HUES6 (cell line): ENCODE measurements around the gene RNF44.
A peak's percentile ranks its signal among the peaks of the same experiment; 100 is the strongest.

Source experiments
- H3K27ac ChIP-seq: 2 replicates; pipeline ENCODE4 v1.7.0; 2013; ENCODE audit warnings: low read depth, mild to moderate bottlenecking, low read length, inconsistent platforms
- H3K27me3 ChIP-seq: 2 replicates; pipeline ENCODE4 v1.6.1; 2013; ENCODE audit warnings: low read length; ENCODE audit not compliant: control insufficient read depth, insufficient read depth
- H3K36me3 ChIP-seq: 2 replicates; pipeline ENCODE4 v1.6.1; 2013; ENCODE audit warnings: low read length; ENCODE audit not compliant: control insufficient read depth, insufficient read depth
- H3K4me1 ChIP-seq: 2 replicates; pipeline ENCODE4 v1.6.1; 2013; ENCODE audit warnings: low read length; ENCODE audit not compliant: control insufficient read depth, insufficient read depth
- H3K4me3 ChIP-seq: 2 replicates; pipeline ENCODE4 v1.5.1; 2013; ENCODE audit warnings: low read depth, low read length
- H3K9ac ChIP-seq: one replicate; pipeline ENCODE4 v1.6.1; 2013; ENCODE audit warnings: mild to moderate bottlenecking, low read length
- H3K9me3 ChIP-seq: 2 replicates; pipeline ENCODE4 v1.6.1; 2013; ENCODE audit warnings: low read depth, low read length; ENCODE audit not compliant: control insufficient read depth, insufficient read depth

Gene RNF44

DNA sequence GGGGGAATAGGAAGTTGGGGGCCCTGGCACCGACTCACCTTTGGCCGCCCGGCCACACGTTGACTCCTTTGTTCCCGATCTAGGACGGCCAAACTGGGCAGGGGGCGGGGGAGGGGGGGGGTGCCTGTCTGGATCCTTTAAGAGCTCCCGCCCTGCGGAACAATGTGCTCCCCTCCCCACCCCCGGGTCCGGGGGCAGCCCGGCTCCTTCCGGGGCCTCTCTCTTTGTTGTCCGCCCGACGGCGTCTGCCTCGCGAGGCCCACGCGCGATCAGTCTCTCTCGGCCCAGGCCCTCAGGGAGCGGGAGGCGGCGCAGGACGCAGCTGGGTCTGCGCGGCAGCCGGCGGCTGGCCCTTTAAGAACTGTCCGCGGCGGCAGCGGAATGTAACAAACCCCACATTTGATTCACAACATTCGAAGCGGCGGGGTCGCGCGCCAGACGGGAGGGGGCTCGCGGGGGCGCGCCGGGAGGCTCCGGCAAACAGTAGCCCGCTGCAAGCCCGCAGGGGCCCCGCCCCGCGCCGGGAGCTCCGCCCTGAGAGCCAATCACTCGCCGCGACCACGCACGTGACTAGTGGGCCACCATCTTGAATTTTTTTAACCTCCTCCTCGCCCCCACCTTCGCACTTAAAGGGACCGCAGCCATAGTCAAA is at the start of gene RNF44:
Gene RNF44 (minus strand): TSS at position 501 of the 652 bp plus-strand sequence. CDS start 4,930 bp downstream, outside the sequence.
- Histone ChIP-seq H3K27me3 (no peaks in the 10 kb centered on the region), H3K27ac (peak within 1 kb of the TSS; percentile 99), H3K9me3 (no peaks in the 10 kb centered on the region), H3K9ac (peak within 1 kb of the TSS; percentile 97), H3K4me3 (peak within 1 kb of the TSS; percentile 96), H3K4me1 (peaks cover 41% of the 10 kb centered on the region), H3K36me3 (peaks cover 29% of the 10 kb centered on the region)

DNA sequence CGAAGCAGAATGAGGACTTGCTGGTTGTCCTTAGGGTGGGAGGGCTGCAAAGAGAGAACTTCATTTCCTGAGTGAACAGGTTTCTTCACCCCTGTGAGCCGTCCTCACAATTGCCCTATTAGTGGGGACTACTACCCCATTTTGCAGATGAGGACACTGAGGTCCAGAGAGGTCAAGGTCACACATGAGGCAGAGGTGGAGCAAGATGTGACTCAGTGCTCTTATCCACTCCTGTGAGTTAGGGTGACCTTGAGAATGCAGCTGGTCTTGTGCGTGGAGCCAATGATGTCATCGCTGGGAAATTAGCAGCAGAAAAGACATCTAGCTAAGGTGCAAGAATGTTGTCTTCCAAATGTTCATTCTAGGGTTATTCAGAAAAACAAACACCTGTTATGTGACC is 45.9 kb upstream of the RNF44 start:
- Histone ChIP-seq H3K9ac (no peak overlapping the region), H3K27ac (no peak overlapping the region), H3K27me3 (no peaks in the 10 kb centered on the region), H3K4me1 (no peaks in the 10 kb centered on the region), H3K9me3 (peaks cover 11% of the 10 kb centered on the region), H3K36me3 (no peaks in the 10 kb centered on the region), H3K4me3 (no peak overlapping the region)

GRCh38 chr5:176581361-176581760 is 44.2 kb upstream of the RNF44 start:
- Histone ChIP-seq H3K4me3 (no peak overlapping the region), H3K27me3 (no peaks in the 10 kb centered on the region), H3K9ac (no peak overlapping the region), H3K9me3 (peaks cover 11% of the 10 kb centered on the region), H3K4me1 (no peaks in the 10 kb centered on the region), H3K36me3 (no peaks in the 10 kb centered on the region), H3K27ac (no peak overlapping the region)

DNA sequence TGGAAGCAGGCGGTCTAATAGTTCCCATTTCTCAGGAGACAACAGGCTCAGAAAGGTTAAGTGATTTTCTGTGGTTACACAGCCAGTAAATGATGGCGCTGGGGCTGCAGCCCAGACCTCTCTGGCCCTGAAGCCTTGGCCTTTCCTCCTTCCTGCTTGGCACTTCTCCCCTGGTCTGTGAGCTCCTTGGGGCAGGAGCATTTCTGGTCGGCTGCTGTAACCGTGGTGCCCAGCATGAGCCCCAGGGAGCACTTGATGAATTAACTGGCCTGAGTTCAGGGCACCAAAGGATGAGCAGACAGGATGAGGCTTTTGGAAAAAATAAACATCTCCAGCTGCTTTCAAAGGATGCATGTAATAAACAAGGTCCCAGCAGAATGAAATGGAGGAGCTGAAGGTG is 42.1 kb upstream of the RNF44 start:
- Histone ChIP-seq H3K4me1 (no peaks in the 10 kb centered on the region), H3K27ac (no peak overlapping the region), H3K4me3 (no peak overlapping the region), H3K9ac (no peak overlapping the region), H3K9me3 (no peaks in the 10 kb centered on the region; the same call in 1 of the 2 replicates), H3K36me3 (no peaks in the 10 kb centered on the region), H3K27me3 (no peaks in the 10 kb centered on the region)

GRCh38 chr5:176578391-176578808 is 41.2 kb upstream of the RNF44 start:
- H3K9ac ChIP-seq: no peak overlapping the region

DNA sequence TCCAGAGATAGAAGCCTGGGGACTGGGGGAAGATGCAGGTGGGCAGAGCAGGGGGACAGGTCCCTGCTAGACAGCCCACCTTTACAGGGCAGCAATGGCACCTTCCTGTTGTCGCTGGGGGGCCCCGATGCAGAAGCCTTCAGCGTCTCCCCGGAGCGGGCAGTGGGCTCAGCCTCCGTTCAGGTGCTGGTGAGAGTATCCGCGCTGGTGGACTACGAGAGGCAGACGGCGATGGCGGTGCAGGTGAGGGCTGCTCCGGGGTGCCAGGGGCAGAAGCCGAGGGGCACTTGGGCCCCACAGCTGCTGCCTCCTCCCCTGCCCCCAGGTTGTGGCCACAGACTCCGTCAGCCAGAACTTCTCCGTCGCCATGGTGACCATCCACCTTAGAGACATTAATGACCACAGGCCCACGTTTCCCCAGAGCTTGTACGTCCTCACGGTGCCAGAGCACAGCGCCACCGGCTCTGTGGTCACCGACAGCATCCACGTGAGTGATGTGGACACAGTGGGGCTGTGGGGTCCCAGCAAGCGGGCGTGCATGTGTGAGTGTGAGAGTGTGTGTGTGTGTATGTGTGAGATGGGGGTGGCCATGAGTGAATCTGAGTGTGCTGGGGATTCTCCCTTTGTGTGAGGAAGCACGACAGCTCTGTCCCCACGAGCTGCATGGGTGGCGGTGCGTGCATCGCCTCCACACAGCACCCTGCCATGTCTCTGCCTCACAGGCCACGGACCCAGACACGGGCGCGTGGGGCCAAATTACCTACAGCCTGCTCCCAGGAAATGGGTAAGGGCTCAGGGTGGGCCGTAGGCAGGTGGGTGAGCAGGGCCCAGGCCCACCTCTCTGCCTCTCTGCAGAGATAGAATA is 40.3 kb upstream of the RNF44 start:
- no peak overlapping the region for H3K9ac ChIP-seq
- H3K27me3 ChIP-seq: peaks cover 4% of the 10 kb centered on the region; the same call in 1 of the 2 replicates
- no peak overlapping the region for H3K27ac ChIP-seq
- H3K36me3 ChIP-seq: no peaks in the 10 kb centered on the region
- no peak overlapping the region for H3K4me3 ChIP-seq
- no peaks in the 10 kb centered on the region for H3K4me1 ChIP-seq
- no peaks in the 10 kb centered on the region for H3K9me3 ChIP-seq

More at GRCh38 chr5:176578391-176578808, 41.2 kb upstream of the RNF44 start:
- Histone ChIP-seq H3K36me3 (no peaks in the 10 kb centered on the region), H3K4me1 (no peaks in the 10 kb centered on the region), H3K27me3 (no peaks in the 10 kb centered on the region), H3K4me3 (no peak overlapping the region), H3K9me3 (no peaks in the 10 kb centered on the region), H3K27ac (no peak overlapping the region)

GRCh38 chr5:176575488-176576422 is 38.6 kb upstream of the RNF44 start:
- no peaks in the 10 kb centered on the region for H3K4me1 ChIP-seq
- H3K4me3 ChIP-seq: no peak overlapping the region
- H3K27ac ChIP-seq: no peak overlapping the region
- H3K9me3 ChIP-seq: no peaks in the 10 kb centered on the region
- H3K9ac ChIP-seq: no peak overlapping the region
- peaks cover 7% of the 10 kb centered on the region; the same call in 1 of the 2 replicates for H3K27me3 ChIP-seq
- H3K36me3 ChIP-seq: no peaks in the 10 kb centered on the region

DNA sequence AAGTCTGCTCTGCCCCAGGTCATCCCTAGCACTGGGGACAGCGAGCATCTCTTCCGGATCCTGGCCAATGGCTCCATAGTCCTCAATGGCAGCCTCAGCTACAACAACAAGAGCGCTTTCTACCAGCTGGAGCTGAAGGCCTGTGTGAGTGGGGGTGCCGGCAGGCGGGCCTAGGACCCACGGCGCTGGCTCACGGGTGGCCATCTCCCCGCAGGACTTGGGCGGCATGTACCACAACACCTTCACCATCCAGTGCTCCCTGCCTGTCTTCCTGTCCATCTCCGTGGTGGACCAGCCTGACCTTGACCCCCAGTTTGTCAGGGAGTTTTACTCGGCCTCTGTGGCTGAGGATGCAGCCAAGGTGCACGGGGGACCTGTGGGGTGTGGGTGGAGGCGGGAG is 37.9 kb upstream of the RNF44 start:
- Histone ChIP-seq H3K4me1 (no peaks in the 10 kb centered on the region), H3K27ac (no peak overlapping the region), H3K27me3 (peaks cover 7% of the 10 kb centered on the region; the same call in 1 of the 2 replicates), H3K9ac (no peak overlapping the region), H3K36me3 (no peaks in the 10 kb centered on the region), H3K9me3 (no peaks in the 10 kb centered on the region), H3K4me3 (no peak overlapping the region)

DNA sequence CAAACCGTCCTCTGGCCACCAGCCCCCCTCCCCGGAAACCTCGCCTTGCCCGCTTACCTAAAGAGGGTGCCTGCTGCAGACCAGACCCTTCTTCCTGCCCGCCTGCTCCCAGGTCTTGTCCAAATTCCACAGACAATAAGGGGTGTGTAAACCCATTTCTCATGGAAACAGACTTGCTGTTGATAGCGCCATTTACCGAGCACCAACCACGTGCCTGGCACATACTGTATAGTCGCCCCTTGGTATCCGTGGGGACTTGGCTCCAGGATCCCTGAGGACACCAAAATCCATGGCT is 37.0 kb upstream of the RNF44 start:
- no peak overlapping the region for H3K9ac ChIP-seq

DNA sequence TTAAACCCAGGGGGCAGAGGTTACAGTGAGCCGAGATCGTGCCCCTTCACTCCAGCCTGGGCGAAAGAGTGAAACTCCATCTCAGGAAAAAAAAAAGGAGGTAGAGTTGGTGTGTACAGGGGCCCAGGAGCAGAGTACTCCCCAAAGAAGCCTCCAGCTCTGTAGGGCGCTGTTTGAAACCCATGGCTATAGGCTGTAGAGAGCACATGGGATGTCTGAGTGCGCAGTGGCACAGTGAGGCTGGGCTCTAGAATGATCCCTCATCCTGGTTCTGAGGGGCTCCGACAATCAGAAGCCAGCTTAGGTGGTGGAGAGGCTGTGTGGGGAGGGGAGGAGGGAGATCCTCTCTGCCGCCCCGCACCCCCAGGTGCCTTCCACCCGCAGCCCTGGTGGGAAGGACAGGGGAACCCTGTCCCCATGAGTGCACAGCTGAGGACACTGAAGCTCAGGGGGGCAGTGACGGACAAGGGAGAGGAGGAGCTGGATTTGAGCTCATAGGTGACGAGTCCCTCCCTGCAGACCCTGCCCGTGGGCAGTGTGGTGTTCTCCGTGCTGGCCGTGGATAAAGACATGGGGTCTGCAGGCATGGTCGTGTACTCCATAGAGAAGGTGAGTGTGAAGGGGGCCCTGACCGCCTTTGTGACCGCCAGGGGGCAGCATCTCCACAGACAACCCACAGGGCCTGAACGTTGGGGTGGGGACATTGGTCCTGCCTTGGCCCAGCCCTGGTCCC is 36.5 kb upstream of the RNF44 start:
- no peaks in the 10 kb centered on the region for H3K4me1 ChIP-seq

More for the DNA sequence above, 37.0 kb upstream of the RNF44 start:
- Histone ChIP-seq H3K9me3 (no peaks in the 10 kb centered on the region), H3K4me1 (no peaks in the 10 kb centered on the region), H3K36me3 (no peaks in the 10 kb centered on the region), H3K27me3 (peaks cover 7% of the 10 kb centered on the region; the same call in 1 of the 2 replicates), H3K4me3 (no peak overlapping the region), H3K27ac (no peak overlapping the region)

More for the DNA sequence above, 36.5 kb upstream of the RNF44 start:
- H3K9ac ChIP-seq: no peak overlapping the region
- H3K27ac ChIP-seq: no peak overlapping the region
- no peaks in the 10 kb centered on the region for H3K36me3 ChIP-seq
- H3K4me3 ChIP-seq: no peak overlapping the region
- no peaks in the 10 kb centered on the region for H3K9me3 ChIP-seq
- peaks cover 7% of the 10 kb centered on the region; the same call in 1 of the 2 replicates for H3K27me3 ChIP-seq
